Hematopoietic multipotent progenitor cell treated with erythropoietin and hydrocortisone succinate and interleukin-3 and kit ligand, for 8 days (in vitro differentiated cells): Measurements from ENCODE around the gene FAM13A.

Source experiments
- DNase-seq: peaks from one replicate; pipeline ENCODE4 v3.0.0-alpha.2; 2015

The FAM13A gene

GRCh38 chr4:88828842-88829571 is 228.0 kb downstream of the FAM13A start:
- no peak for DNase-seq

GRCh38 chr4:88827442-88827841 is 229.5 kb downstream of the FAM13A start:
- no peak for DNase-seq

GRCh38 chr4:88826771-88827170 is 230.2 kb downstream of the FAM13A start:
- no peak for DNase-seq

GRCh38 chr4:88825931-88826330 is 231.1 kb downstream of the FAM13A start:
- no peak for DNase-seq

GRCh38 chr4:88823058-88823919 is 233.7 kb downstream of the FAM13A start:
- DNase-seq: peak; percentile 87

GRCh38 chr4:88822034-88822789 is 234.8 kb downstream of the FAM13A start:
- DNase-seq: no peak

- DNase-seq: no peak
These were observed 235.5 kb downstream of the FAM13A start for GRCh38 chr4:88821522-88821921.

GRCh38 chr4:88820698-88821415 is 236.1 kb downstream of the FAM13A start:
- DNase-seq: no peak

- DNase-seq: no peak
These were observed 236.9 kb downstream of the FAM13A start for GRCh38 chr4:88819818-88820697.

- peak; percentile 65 for DNase-seq
These were observed 238.1 kb downstream of the FAM13A start for GRCh38 chr4:88818631-88819470.

GRCh38 chr4:88817740-88818139 is 239.2 kb downstream of the FAM13A start:
- no peak for DNase-seq

GRCh38 chr4:88816360-88816759 is 240.6 kb downstream of the FAM13A start:
- DNase-seq: no peak

- no peak for DNase-seq
These were observed 242.9 kb downstream of the FAM13A start for GRCh38 chr4:88814043-88814617.

- no peak for DNase-seq
These were observed 244.0 kb downstream of the FAM13A start for GRCh38 chr4:88813013-88813412.

GRCh38 chr4:88812420-88812819 is 244.6 kb downstream of the FAM13A start:
- DNase-seq: no peak

- no peak for DNase-seq
These were observed 245.1 kb downstream of the FAM13A start for GRCh38 chr4:88811904-88812303.

GRCh38 chr4:88810325-88810724 is 246.7 kb downstream of the FAM13A start:
- no peak for DNase-seq

GRCh38 chr4:88809576-88810219 is 247.3 kb downstream of the FAM13A start:
- no peak for DNase-seq

GRCh38 chr4:88809101-88809500 is 247.9 kb downstream of the FAM13A start:
- no peak for DNase-seq

- DNase-seq: no peak
These were observed 249.5 kb downstream of the FAM13A start for GRCh38 chr4:88807499-88807898.
